Measurements from ENCODE around the gene LYG2. TPM values are rescaled to one million over a fixed set of nuclear protein-coding genes. Genes with fewer than 3 reads are reported as not detected.

Gene LYG2
- total and polyA plus RNA-seq, 2 donors (not counting 3 experiments of a cell fraction or from before 2014, with no cell fraction given), result not detected

- intact Hi-C loops (cut with micrococcal nuclease), result no loop called here
- FAIRE-seq (no peak), DNase-seq (ENCODE audit: low read depth, low spot score) (no peak)
- Histone ChIP-seq H3K9ac (replicated peaks; ENCODE audit: extremely low read depth, insufficient read depth, low read length) (no peak overlapping the region), H3K9me1 (replicated peaks; ENCODE audit: control insufficient read depth, extremely low read depth, insufficient read depth, low read length) (no peaks in the 10 kb centered on the region), H3K27ac (ENCODE audit: insufficient read depth, low read depth, low read length) (no peak overlapping the region), H3K9me3 (replicated peaks; ENCODE audit: control insufficient read depth, insufficient read depth, low read length) (no peaks in the 10 kb centered on the region), H3K27me3 (ENCODE audit: control insufficient read depth in 2 of 2, insufficient read depth in 2 of 2, low read length in 2 of 2) (no peaks in the 10 kb centered on the region), H2AFZ (ENCODE audit: low read depth, low read length) (no peak overlapping the region), H3K4me1 (ENCODE audit: control insufficient read depth, extremely low read depth, insufficient read depth, low read length) (no peaks in the 10 kb centered on the region), H3K79me2 (ENCODE audit: control insufficient read depth, insufficient read depth, low read length) (no peaks in the 10 kb centered on the region), H3K4me3 (replicated peaks in 1 of 3; ENCODE audit: insufficient read depth in 1 of 3, low read depth in 1 of 3, low read length in 3 of 3) (no peak overlapping the region), H4K20me1 (replicated peaks; ENCODE audit: control insufficient read depth, extremely low read depth, insufficient read depth, low read length) (no peaks in the 10 kb centered on the region), H3K36me3 (ENCODE audit: control insufficient read depth in 2 of 2, extremely low read depth in 1 of 2, insufficient read depth in 2 of 2, low read length in 2 of 2) (no peaks in the 10 kb centered on the region), H3K4me2 (ENCODE audit: insufficient read depth, low read length) (no peak overlapping the region)
- TF ChIP-seq FOS (IDR thresholded peaks at IDR 0.05; ENCODE audit: borderline replicate concordance, insufficient read depth, low read length) (peak; percentile 6), POLR2AphosphoS5 (IDR thresholded peaks at IDR 0.05; ENCODE audit: insufficient read depth, low read depth, low read length) (no peak), MYC (IDR thresholded peaks at IDR 0.05; ENCODE audit: low read depth, low read length) (no peak), POLR2A (IDR thresholded peaks at IDR 0.05; ENCODE audit: low read depth, low read length) (no peak), GATA2 (IDR thresholded peaks at IDR 0.05; ENCODE audit: insufficient read depth, insufficient read length, low read depth, low read length) (no peak)
- TF ChIP-seq, protein P1, sequence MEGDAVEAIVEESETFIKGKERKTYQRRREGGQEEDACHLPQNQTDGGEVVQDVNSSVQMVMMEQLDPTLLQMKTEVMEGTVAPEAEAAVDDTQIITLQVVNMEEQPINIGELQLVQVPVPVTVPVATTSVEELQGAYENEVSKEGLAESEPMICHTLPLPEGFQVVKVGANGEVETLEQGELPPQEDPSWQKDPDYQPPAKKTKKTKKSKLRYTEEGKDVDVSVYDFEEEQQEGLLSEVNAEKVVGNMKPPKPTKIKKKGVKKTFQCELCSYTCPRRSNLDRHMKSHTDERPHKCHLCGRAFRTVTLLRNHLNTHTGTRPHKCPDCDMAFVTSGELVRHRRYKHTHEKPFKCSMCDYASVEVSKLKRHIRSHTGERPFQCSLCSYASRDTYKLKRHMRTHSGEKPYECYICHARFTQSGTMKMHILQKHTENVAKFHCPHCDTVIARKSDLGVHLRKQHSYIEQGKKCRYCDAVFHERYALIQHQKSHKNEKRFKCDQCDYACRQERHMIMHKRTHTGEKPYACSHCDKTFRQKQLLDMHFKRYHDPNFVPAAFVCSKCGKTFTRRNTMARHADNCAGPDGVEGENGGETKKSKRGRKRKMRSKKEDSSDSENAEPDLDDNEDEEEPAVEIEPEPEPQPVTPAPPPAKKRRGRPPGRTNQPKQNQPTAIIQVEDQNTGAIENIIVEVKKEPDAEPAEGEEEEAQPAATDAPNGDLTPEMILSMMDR (IDR thresholded peaks at IDR 0.05; ENCODE audit: extremely low read depth in 1 of 2, insufficient read depth in 1 of 2, low read depth in 1 of 2, low read length in 2 of 2), result no peak
- ChIA-PET POLR2A (no interaction called here), CTCF (no interaction called here)
- BruUV-seq (replicated peaks), result no TSS peak
- dilution Hi-C loops (cut with MboI; ENCODE audit: extremely low pct_ligation_motif_present, low sequenced_read_pairs), result no loop called here
Measured at GRCh38 chr2:99256677-99257076, 1.2 kb upstream of the LYG2 start.

GRCh38 chr2:99249951-99250350, 5.5 kb downstream of the LYG2 start:
- Histone ChIP-seq H4K20me1 (replicated peaks; ENCODE audit: control insufficient read depth, extremely low read depth, insufficient read depth, low read length) (no peaks in the 10 kb centered on the region), H3K27ac (ENCODE audit: insufficient read depth, low read depth, low read length) (no peak overlapping the region), H3K9me3 (replicated peaks; ENCODE audit: control insufficient read depth, insufficient read depth, low read length) (no peaks in the 10 kb centered on the region), H3K79me2 (ENCODE audit: control insufficient read depth, insufficient read depth, low read length) (no peaks in the 10 kb centered on the region), H2AFZ (ENCODE audit: low read depth, low read length) (no peak overlapping the region), H3K4me1 (ENCODE audit: control insufficient read depth, extremely low read depth, insufficient read depth, low read length) (no peaks in the 10 kb centered on the region), H3K36me3 (ENCODE audit: control insufficient read depth in 2 of 2, extremely low read depth in 1 of 2, insufficient read depth in 2 of 2, low read length in 2 of 2) (no peaks in the 10 kb centered on the region), H3K4me3 (replicated peaks in 1 of 3; ENCODE audit: insufficient read depth in 1 of 3, low read depth in 1 of 3, low read length in 3 of 3) (no peak overlapping the region), H3K9ac (replicated peaks; ENCODE audit: extremely low read depth, insufficient read depth, low read length) (no peak overlapping the region), H3K4me2 (ENCODE audit: insufficient read depth, low read length) (no peak overlapping the region), H3K27me3 (ENCODE audit: control insufficient read depth in 2 of 2, insufficient read depth in 2 of 2, low read length in 2 of 2) (no peaks in the 10 kb centered on the region), H3K9me1 (replicated peaks; ENCODE audit: control insufficient read depth, extremely low read depth, insufficient read depth, low read length) (no peaks in the 10 kb centered on the region)
- BruUV-seq (replicated peaks), result no TSS peak
- FAIRE-seq, result no peak
- CTCF ChIA-PET, result no interaction called here
- dilution Hi-C loops (cut with MboI; ENCODE audit: extremely low pct_ligation_motif_present, low sequenced_read_pairs), result no loop called here
- DNase-seq (ENCODE audit: low read depth, low spot score), result no peak
- intact Hi-C loops (cut with micrococcal nuclease), result no loop called here
- TF ChIP-seq FOS (IDR thresholded peaks at IDR 0.05; ENCODE audit: borderline replicate concordance, insufficient read depth, low read length), result no peak
- TF ChIP-seq MAX (IDR thresholded peaks at IDR 0.05; ENCODE audit: insufficient read depth, insufficient read length), result no peak
- no peak for TF ChIP-seq MYC (IDR thresholded peaks at IDR 0.05; ENCODE audit: low read depth, low read length)
- TF ChIP-seq, protein P1 (IDR thresholded peaks at IDR 0.05; ENCODE audit: extremely low read depth in 1 of 2, insufficient read depth in 1 of 2, low read depth in 1 of 2, low read length in 2 of 2), result no peak
- no peak for TF ChIP-seq POLR2A (IDR thresholded peaks at IDR 0.05; ENCODE audit: low read depth, low read length)
- TF ChIP-seq GATA2 (IDR thresholded peaks at IDR 0.05; ENCODE audit: insufficient read depth, insufficient read length, low read depth, low read length), result no peak
- TF ChIP-seq EZH2 (IDR thresholded peaks at IDR 0.05; ENCODE audit: borderline replicate concordance, low read depth, low read length, severe bottlenecking), result no peak
- no peak for TF ChIP-seq POLR2AphosphoS5 (IDR thresholded peaks at IDR 0.05; ENCODE audit: insufficient read depth, low read depth, low read length)
- POLR2A ChIA-PET, result no interaction called here

Measured in endothelial cell of umbilical vein (primary cell).